Measurements from ENCODE around the gene B3GAT3. TPM values are rescaled to one million over a fixed set of nuclear protein-coding genes. Genes with fewer than 3 reads are reported as not detected.

The B3GAT3 gene
- total and polyA plus RNA-seq, 12 donors = 6.8 to 41.2 (median 11.3) TPM

- H3K9me3 ChIP-seq = no peaks in the 10 kb centered on the region
Observed at GRCh38 chr11:62607714-62608113, 14.1 kb downstream of the B3GAT3 start.

GRCh38 chr11:62605902-62606301, 15.9 kb downstream of the B3GAT3 start:
- Histone ChIP-seq H3K4me3 (no peak overlapping the region), H3K36me3 (peaks cover 0 to 74% (median 8%) of the 10 kb centered on the region in 9 donors), H3K4me1 (peaks cover 12 to 39% (median 28%) of the 10 kb centered on the region in 9 donors), H3K27me3 (no peaks in the 10 kb centered on the region), H3K27ac (no peak overlapping the region), H3K9me3 (no peaks in the 10 kb centered on the region)
- TF ChIP-seq, protein P1, sequence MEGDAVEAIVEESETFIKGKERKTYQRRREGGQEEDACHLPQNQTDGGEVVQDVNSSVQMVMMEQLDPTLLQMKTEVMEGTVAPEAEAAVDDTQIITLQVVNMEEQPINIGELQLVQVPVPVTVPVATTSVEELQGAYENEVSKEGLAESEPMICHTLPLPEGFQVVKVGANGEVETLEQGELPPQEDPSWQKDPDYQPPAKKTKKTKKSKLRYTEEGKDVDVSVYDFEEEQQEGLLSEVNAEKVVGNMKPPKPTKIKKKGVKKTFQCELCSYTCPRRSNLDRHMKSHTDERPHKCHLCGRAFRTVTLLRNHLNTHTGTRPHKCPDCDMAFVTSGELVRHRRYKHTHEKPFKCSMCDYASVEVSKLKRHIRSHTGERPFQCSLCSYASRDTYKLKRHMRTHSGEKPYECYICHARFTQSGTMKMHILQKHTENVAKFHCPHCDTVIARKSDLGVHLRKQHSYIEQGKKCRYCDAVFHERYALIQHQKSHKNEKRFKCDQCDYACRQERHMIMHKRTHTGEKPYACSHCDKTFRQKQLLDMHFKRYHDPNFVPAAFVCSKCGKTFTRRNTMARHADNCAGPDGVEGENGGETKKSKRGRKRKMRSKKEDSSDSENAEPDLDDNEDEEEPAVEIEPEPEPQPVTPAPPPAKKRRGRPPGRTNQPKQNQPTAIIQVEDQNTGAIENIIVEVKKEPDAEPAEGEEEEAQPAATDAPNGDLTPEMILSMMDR (IDR thresholded peaks at IDR 0.05) = no peak
- intact Hi-C loops (cut with DNase I) = loop anchor here in 1 of 10 donors (10.0 kb wide), 1 partner anchor 229 kb away; the partner anchor contains the start of genes STX5, TEX54 and WDR74
- ATAC-seq (no peak), DNase-seq (no peak)
- 94 to 95% methylated on average over 15 of the region's 15 CpGs for WGBS, 2 donors

More at GRCh38 chr11:62607714-62608113, 14.1 kb downstream of the B3GAT3 start:
- no peak overlapping the region for H3K27ac ChIP-seq
- DNase-seq (no peak), ATAC-seq (no peak)
- WGBS, 2 donors = 69 to 79% methylated on average over 4 of the region's 4 CpGs
- H3K4me1 ChIP-seq = peaks cover 13 to 42% (median 28%) of the 10 kb centered on the region in 9 donors
- TF ChIP-seq, protein P1 (IDR thresholded peaks at IDR 0.05) = no peak
- no peak overlapping the region for H3K4me3 ChIP-seq
- H3K27me3 ChIP-seq = no peaks in the 10 kb centered on the region
- H3K36me3 ChIP-seq = peaks cover 0 to 74% (median 8%) of the 10 kb centered on the region in 9 donors
- intact Hi-C loops (cut with DNase I) = loop anchor here in 1 of 10 donors (10.0 kb wide), 1 partner anchor 227 kb away; the partner anchor contains the start of genes STX5, TEX54 and WDR74

DNA sequence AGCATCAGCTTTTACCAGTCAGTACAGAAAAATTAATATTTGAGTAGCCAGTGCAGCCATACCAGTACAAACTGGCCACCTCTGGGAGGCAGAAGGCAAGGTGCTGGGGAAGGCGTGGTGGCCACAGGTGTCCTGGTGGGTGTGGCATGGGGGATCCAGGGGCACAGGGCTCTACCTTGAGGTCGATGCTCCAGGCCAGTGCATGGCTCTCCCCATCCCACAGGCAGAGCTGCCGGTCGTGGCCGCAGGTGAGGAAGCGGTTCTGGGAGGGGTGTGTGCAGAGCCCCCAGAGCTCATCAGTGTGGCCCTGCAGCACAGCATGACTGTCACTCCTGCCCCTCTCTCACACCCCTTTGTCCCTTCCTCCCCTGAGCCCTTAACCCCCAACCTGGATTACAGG, 16.3 kb downstream of the B3GAT3 start:
- no peak for DNase-seq
- Histone ChIP-seq H3K27me3 (no peaks in the 10 kb centered on the region), H3K4me3 (no peak overlapping the region), H3K9me3 (no peaks in the 10 kb centered on the region), H3K36me3 (peaks cover 0 to 71% (median 8%) of the 10 kb centered on the region in 9 donors), H3K27ac (no peak overlapping the region), H3K4me1 (peaks cover 12 to 38% (median 28%) of the 10 kb centered on the region in 9 donors)
- intact Hi-C loops (cut with DNase I) = loop anchor here in 1 of 10 donors (10.0 kb wide), 1 partner anchor 229 kb away; the partner anchor contains the start of genes STX5, TEX54 and WDR74
- TF ChIP-seq, protein P1 (IDR thresholded peaks at IDR 0.05) = no peak
- 82 to 95% methylated on average over 3 to 6 of the region's 6 CpGs for WGBS, 2 donors
- no peak for ATAC-seq

GRCh38 chr11:62604460-62605120, 17.2 kb downstream of the B3GAT3 start:
- intact Hi-C loops (cut with DNase I) = loop anchor here in 2 of 10 donors (5.0 to 10.0 kb wide), 2 partner anchors 63 to 230 kb away; partner anchors contain the start of genes C11orf98 (in 1 of the 2), CSKMT (in 1 of the 2), STX5 (in 1 of the 2) and TEX54 (in 1 of the 2)
- H3K27ac ChIP-seq = no peak overlapping the region

More at GRCh38 chr11:62604460-62605120, 17.2 kb downstream of the B3GAT3 start:
- H3K27me3 ChIP-seq = no peaks in the 10 kb centered on the region
- H3K4me3 ChIP-seq = no peak overlapping the region
- ATAC-seq (no peak), DNase-seq (no peak)
- 80 to 86% methylated on average over 13 of the region's 13 CpGs for WGBS, 2 donors
- peaks cover 15 to 40% (median 28%) of the 10 kb centered on the region in 9 donors for H3K4me1 ChIP-seq
- no peaks in the 10 kb centered on the region for H3K9me3 ChIP-seq
- peaks cover 0 to 65% (median 8%) of the 10 kb centered on the region in 9 donors for H3K36me3 ChIP-seq
- TF ChIP-seq, protein P1 (IDR thresholded peaks at IDR 0.05) = no peak
